B cell (primary cell): Measurements from ENCODE around the gene CAMK1D. TPM values are rescaled to one million over a fixed set of nuclear protein-coding genes. Genes with fewer than 3 reads are reported as not detected.

Experiments
- ATAC-seq: fragments of 200-7000 bp; cut with Tn5 transposase; one replicate; pipeline ENCODE4 v1.10.0; 2021; ENCODE audit warnings: low read depth, mild to moderate bottlenecking, moderate number of reproducible peaks, moderate library complexity
- CTCF ChIA-PET: fragments of 350-600 bp; sonication (Branson Sonifier 250); formaldehyde crosslinking; loops from one replicate; lab custom pipeline; 2021; ENCODE audit warnings: antibody characterized with exemption, inconsistent platforms; lab: Charles Lee
- POLR2A ChIA-PET: fragments of 350-600 bp; sonication (Branson Sonifier 250); formaldehyde crosslinking; loops from one replicate; lab custom pipeline; 2021; ENCODE audit warnings: antibody characterized with exemption; lab: Charles Lee
- DNase-seq: peaks from one replicate; pipeline ENCODE4 v3.0.0; 2013
- H2AFZ ChIP-seq: 2 replicates; pipeline ENCODE4 v1.6.1; 2012; ENCODE audit warnings: mild to moderate bottlenecking, low read depth, low read length; ENCODE audit not compliant: insufficient read depth, poor library complexity, severe bottlenecking
- H3K27ac ChIP-seq, 2 donors: 1 replicate in 1 of 2; 2 replicates in 1 of 2; pipeline ENCODE4 v1.5.1; 2012 to 2013; ENCODE audit warnings: low read length in 2 of 2, mild to moderate bottlenecking in 2 of 2, moderate library complexity in 1 of 2
- H3K27me3 ChIP-seq, 4 experiments: fragments of 200-600 bp in 1 of 4; sonication (generic) in 1 of 4; replicated peaks in 1 of 4; 1 replicate in 2 of 4; 2 replicates in 2 of 4; pipeline versions ENCODE4 v1.6.1 to v1.7.0; 2013 to 2016; ENCODE audit warnings: low read length in 3 of 4, mild to moderate bottlenecking in 2 of 4, mixed read lengths in 1 of 4, moderate library complexity in 1 of 4; ENCODE audit not compliant: insufficient read depth in 4 of 4, control insufficient read depth in 3 of 4; ENCODE audit errors: control extremely low read depth in 1 of 4
- H3K36me3 ChIP-seq, 2 experiments: replicated peaks in 1 of 2; 1 replicate in 1 of 2; 2 replicates in 1 of 2; pipeline versions ENCODE4 v1.6.1 to v1.7.1; 2013; ENCODE audit warnings: low read length in 1 of 2; ENCODE audit not compliant: insufficient read depth in 2 of 2, control insufficient read depth in 1 of 2; ENCODE audit errors: control extremely low read depth in 1 of 2, extremely low read depth in 1 of 2
- H3K4me1 ChIP-seq, 2 donors: fragments of 200-600 bp in 1 of 2; sonication (generic) in 1 of 2; 1 replicate in 1 of 2; 2 replicates in 1 of 2; pipeline versions ENCODE4 v1.5.1 to v1.6.1; 2013 to 2017; ENCODE audit warnings: low read length in 2 of 2; ENCODE audit not compliant: control insufficient read depth in 2 of 2, insufficient read depth in 2 of 2
- H3K4me2 ChIP-seq: replicated peaks from 2 replicates; pipeline ENCODE3; 2012; ENCODE audit warnings: mild to moderate bottlenecking, low read depth, low read length; ENCODE audit not compliant: poor library complexity, severe bottlenecking
- H3K4me3 ChIP-seq, 5 experiments: fragments of 200-600 bp in 1 of 5; sonication (generic) in 1 of 5; 1 replicate in 3 of 5; 2 replicates in 2 of 5; pipeline versions ENCODE4 v1.5.1 to v1.7.0; 2011 to 2016; ENCODE audit warnings: low read length in 4 of 5, mild to moderate bottlenecking in 4 of 5, low read depth in 2 of 5, control low read depth in 1 of 5, moderate library complexity in 1 of 5; ENCODE audit not compliant: insufficient read depth in 1 of 5; ENCODE audit errors: control extremely low read depth in 1 of 5, extremely low read depth in 1 of 5
- H3K79me2 ChIP-seq: fragments of 200-600 bp; sonication (generic); one replicate; pipeline ENCODE4 v1.6.0; 2016; ENCODE audit warnings: low read length; ENCODE audit not compliant: control insufficient read depth, insufficient read depth
- H3K9ac ChIP-seq: fragments of 200-600 bp; sonication (generic); 2 replicates; pipeline ENCODE4 v1.6.1; 2017; ENCODE audit warnings: mild to moderate bottlenecking, low read length, moderate library complexity
- H3K9me3 ChIP-seq, 3 donors: one replicate each; pipeline versions ENCODE4 v1.6.1 to v1.7.1; 2013; ENCODE audit warnings: low read length in 2 of 3; ENCODE audit not compliant: control insufficient read depth in 2 of 3, insufficient read depth in 1 of 3; ENCODE audit errors: control extremely low read depth in 1 of 3
- H4K20me1 ChIP-seq: 2 replicates; pipeline ENCODE4 v1.6.0; 2012; ENCODE audit warnings: mild to moderate bottlenecking, low read length; ENCODE audit not compliant: insufficient read depth, control insufficient read depth, poor library complexity, severe bottlenecking
- H3K27ac Mint-ChIP-seq: one replicate; pipeline ENCODE4 v1.8.0; 2021; ENCODE audit warnings: mixed read lengths
- H3K27me3 Mint-ChIP-seq: one replicate; pipeline ENCODE4 v1.8.0; 2021; ENCODE audit warnings: mixed read lengths
- H3K4me1 Mint-ChIP-seq: one replicate; pipeline ENCODE4 v1.8.0; 2021; ENCODE audit warnings: mixed read lengths
- H3K4me3 Mint-ChIP-seq: one replicate; pipeline ENCODE4 v1.8.0; 2021; ENCODE audit warnings: mixed read lengths
- H3K9me3 Mint-ChIP-seq: one replicate; pipeline ENCODE4 v1.8.0; 2022; ENCODE audit warnings: mixed read lengths; ENCODE audit not compliant: insufficient read depth
- EZH2 ChIP-seq: IDR thresholded peaks from 2 replicates; pipeline ENCODE4 v1.6.1; 2012; ENCODE audit warnings: borderline replicate concordance, low read depth, mild to moderate bottlenecking, moderate library complexity, low read length; ENCODE audit not compliant: insufficient read depth, poor library complexity, severe bottlenecking
- WGBS: methylation state at CpG from one replicate; pipeline ENCODE4 v1.1.5; 2013; ENCODE audit warnings: missing lambda C conversion rate; ENCODE audit not compliant: insufficient coverage; 5-methylcytosine and 5-hydroxymethylcytosine counted together
- intact Hi-C: fragments of 100-400 bp; cut with micrococcal nuclease; formaldehyde crosslinking; loops from one replicate; pipeline ENCODE4 v1.10.0; 2022
- polyA plus RNA-seq: library from polyadenylated mRNA; depleted of rRNA; stranded (reverse); fragments of >200 nt; gene quantifications from 2 replicates; pipeline ENCODE4 v1.2.3, GENCODE V29; 2012
- total RNA-seq, 2 donors: library from RNA; stranded (reverse); fragments of 120-200 nt in 1 of 2; gene quantifications; 1 replicate in 1 of 2; 2 replicates in 1 of 2; pipeline versions ENCODE4 v1.2.3 to v1.2.4, GENCODE V29; 2013 to 2022
- TF ChIP-seq, protein P1 (sequence below): fragments of 200-600 bp; IDR thresholded peaks from one replicate; pipeline ENCODE4 v1.8.0; 2022; ENCODE audit warnings: antibody characterized with exemption, mild to moderate bottlenecking

The CAMK1D gene
- total and polyA plus RNA-seq, 2 donors (not counting 1 experiment from before 2014, with no cell fraction given) = 34.1 to 69.7 TPM

GRCh38 chr10:12874501-12874900, 525.2 kb downstream of the CAMK1D start:
- ChIA-PET POLR2A (no interaction called here), CTCF (no interaction called here)
- no peaks in the 10 kb centered on the region for H3K9me3 ChIP-seq
- H3K9ac ChIP-seq = no peak overlapping the region
- no peak overlapping the region for H3K27ac Mint-ChIP-seq
- no peaks in the 10 kb centered on the region for H4K20me1 ChIP-seq
- intact Hi-C loops = no loop called here
- TF ChIP-seq, protein P1, sequence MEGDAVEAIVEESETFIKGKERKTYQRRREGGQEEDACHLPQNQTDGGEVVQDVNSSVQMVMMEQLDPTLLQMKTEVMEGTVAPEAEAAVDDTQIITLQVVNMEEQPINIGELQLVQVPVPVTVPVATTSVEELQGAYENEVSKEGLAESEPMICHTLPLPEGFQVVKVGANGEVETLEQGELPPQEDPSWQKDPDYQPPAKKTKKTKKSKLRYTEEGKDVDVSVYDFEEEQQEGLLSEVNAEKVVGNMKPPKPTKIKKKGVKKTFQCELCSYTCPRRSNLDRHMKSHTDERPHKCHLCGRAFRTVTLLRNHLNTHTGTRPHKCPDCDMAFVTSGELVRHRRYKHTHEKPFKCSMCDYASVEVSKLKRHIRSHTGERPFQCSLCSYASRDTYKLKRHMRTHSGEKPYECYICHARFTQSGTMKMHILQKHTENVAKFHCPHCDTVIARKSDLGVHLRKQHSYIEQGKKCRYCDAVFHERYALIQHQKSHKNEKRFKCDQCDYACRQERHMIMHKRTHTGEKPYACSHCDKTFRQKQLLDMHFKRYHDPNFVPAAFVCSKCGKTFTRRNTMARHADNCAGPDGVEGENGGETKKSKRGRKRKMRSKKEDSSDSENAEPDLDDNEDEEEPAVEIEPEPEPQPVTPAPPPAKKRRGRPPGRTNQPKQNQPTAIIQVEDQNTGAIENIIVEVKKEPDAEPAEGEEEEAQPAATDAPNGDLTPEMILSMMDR = no peak
- no peak for TF ChIP-seq EZH2
- 100% methylated on average over 3 of the region's 6 CpGs for WGBS
- no peaks in the 10 kb centered on the region for H3K9me3 Mint-ChIP-seq
- no peak overlapping the region for H3K4me2 ChIP-seq
- no peak overlapping the region for H3K27ac ChIP-seq
- DNase-seq (no peak), ATAC-seq (no peak)
- no peak overlapping the region for H3K4me3 Mint-ChIP-seq
- H2AFZ ChIP-seq = no peak overlapping the region
- H3K4me1 ChIP-seq = no peaks in the 10 kb centered on the region
- peaks cover 3% of the 10 kb centered on the region for H3K27me3 Mint-ChIP-seq
- H3K36me3 ChIP-seq = no peaks in the 10 kb centered on the region
- no peaks in the 10 kb centered on the region for H3K79me2 ChIP-seq
- no peaks in the 10 kb centered on the region for H3K27me3 ChIP-seq
- H3K4me1 Mint-ChIP-seq = no peaks in the 10 kb centered on the region
- no peak overlapping the region for H3K4me3 ChIP-seq

GRCh38 chr10:12875100-12875499, 525.8 kb downstream of the CAMK1D start:
- Mint-ChIP-seq H3K9me3 (no peaks in the 10 kb centered on the region), H3K4me1 (no peaks in the 10 kb centered on the region), H3K4me3 (no peak overlapping the region), H3K27ac (no peak overlapping the region), H3K27me3 (peaks cover 3% of the 10 kb centered on the region)
- Histone ChIP-seq H2AFZ (no peak overlapping the region), H3K36me3 (no peaks in the 10 kb centered on the region), H3K9me3 (no peaks in the 10 kb centered on the region), H4K20me1 (no peaks in the 10 kb centered on the region), H3K4me1 (no peaks in the 10 kb centered on the region), H3K27me3 (no peaks in the 10 kb centered on the region), H3K9ac (no peak overlapping the region), H3K27ac (no peak overlapping the region), H3K79me2 (no peaks in the 10 kb centered on the region), H3K4me3 (no peak overlapping the region), H3K4me2 (no peak overlapping the region)
- TF ChIP-seq, protein P1 = no peak
- no peak for TF ChIP-seq EZH2
- WGBS = 83% methylated on average over 5 of the region's 5 CpGs
- no peak for ATAC-seq
- intact Hi-C loops = no loop called here
- POLR2A ChIA-PET = no interaction called here
- DNase-seq = no peak
- CTCF ChIA-PET = no interaction called here
